KMS-11 (cell line): ENCODE measurements around the gene WDR73.
A peak's percentile ranks its signal among the peaks of the same experiment; 100 is the strongest.

Experiments
- H2AFZ ChIP-seq: fragments of 200-600 bp; sonication (generic); 2 replicates; pipeline ENCODE4 v1.6.1; 2016; ENCODE audit warnings: antibody characterized with exemption, mixed run types, low read depth
- H3K27ac ChIP-seq: fragments of 200-600 bp; sonication (generic); 2 replicates; pipeline ENCODE4 v1.6.1; 2016; ENCODE audit warnings: mild to moderate bottlenecking, mixed run types
- H3K27me3 ChIP-seq: fragments of 200-600 bp; sonication (generic); 2 replicates; pipeline ENCODE4 v1.6.1; 2017; ENCODE audit warnings: mild to moderate bottlenecking, low read depth, mixed run types, moderate library complexity; ENCODE audit not compliant: insufficient read depth
- H3K36me3 ChIP-seq: fragments of 200-600 bp; sonication (generic); 2 replicates; pipeline ENCODE4 v1.6.1; 2017; ENCODE audit warnings: mild to moderate bottlenecking, mixed run types; ENCODE audit not compliant: insufficient read depth
- H3K4me1 ChIP-seq: fragments of 200-600 bp; sonication (generic); 2 replicates; pipeline ENCODE4 v1.6.1; 2016; ENCODE audit warnings: mild to moderate bottlenecking, low read depth, mixed run types; ENCODE audit not compliant: poor library complexity, severe bottlenecking
- H3K4me2 ChIP-seq: fragments of 200-600 bp; sonication (generic); 2 replicates; pipeline ENCODE4 v1.7.0; 2016; ENCODE audit warnings: mild to moderate bottlenecking, mixed run types
- H3K4me3 ChIP-seq: fragments of 200-600 bp; sonication (generic); IDR thresholded peaks from 2 replicates; pipeline ENCODE4 v1.6.1; 2017; ENCODE audit warnings: low read depth, low read length, mixed read lengths; ENCODE audit not compliant: insufficient read depth
- H3K79me2 ChIP-seq: fragments of 200-600 bp; sonication (generic); 2 replicates; pipeline ENCODE4 v1.6.1; 2016; ENCODE audit warnings: low read depth, mixed run types; ENCODE audit not compliant: insufficient read depth
- H3K9ac ChIP-seq: fragments of 200-600 bp; sonication (generic); 2 replicates; pipeline ENCODE4 v1.6.1; 2016; ENCODE audit warnings: mild to moderate bottlenecking, mixed run types
- H4K20me1 ChIP-seq: fragments of 200-600 bp; sonication (generic); 2 replicates; pipeline ENCODE4 v1.6.1; 2016; ENCODE audit warnings: mild to moderate bottlenecking, mixed run types; ENCODE audit not compliant: insufficient read depth
- TF ChIP-seq, protein P1 (sequence below): fragments of 200-600 bp; sonication (generic); conservative IDR thresholded peaks from 2 replicates; pipeline ENCODE4 v1.6.1; 2017; ENCODE audit warnings: low read depth, mild to moderate bottlenecking, antibody characterized with exemption, low read length, moderate library complexity, mixed read lengths

WDR73 gene

DNA sequence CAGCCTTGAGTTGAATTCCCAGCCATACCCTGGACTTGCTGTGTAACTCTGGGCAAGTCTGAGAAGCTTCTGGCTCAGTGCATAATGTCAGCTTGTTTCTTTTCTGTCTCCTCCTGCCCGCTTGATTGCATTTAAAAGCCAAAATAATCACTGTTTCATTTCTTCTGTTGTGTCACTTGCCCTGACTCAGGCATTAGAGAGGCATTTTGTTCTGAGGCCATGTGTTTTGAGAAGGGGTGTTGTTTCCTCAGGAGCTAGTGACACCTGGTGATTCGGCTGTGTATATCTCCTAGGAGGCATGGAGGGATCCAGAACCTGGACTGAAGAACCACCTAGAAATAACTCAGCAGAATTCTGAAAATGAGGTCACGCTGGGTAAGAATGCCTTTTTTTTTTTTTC lies 16.0 kb downstream of the WDR73 start:
- Histone ChIP-seq H3K27me3 (no peaks in the 10 kb centered on the region), H3K4me1 (peaks cover 38% of the 10 kb centered on the region), H2AFZ (peak overlapping the region; percentile 20; the same call in 1 of the 2 replicates), H4K20me1 (no peaks in the 10 kb centered on the region), H3K4me3 (no peak overlapping the region), H3K79me2 (no peaks in the 10 kb centered on the region; the same call in 1 of the 2 replicates), H3K9ac (no peak overlapping the region; the same call in 1 of the 2 replicates), H3K36me3 (no peaks in the 10 kb centered on the region), H3K4me2 (peak overlapping the region; percentile 44), H3K27ac (peak overlapping the region; percentile 62)
- TF ChIP-seq, protein P1, sequence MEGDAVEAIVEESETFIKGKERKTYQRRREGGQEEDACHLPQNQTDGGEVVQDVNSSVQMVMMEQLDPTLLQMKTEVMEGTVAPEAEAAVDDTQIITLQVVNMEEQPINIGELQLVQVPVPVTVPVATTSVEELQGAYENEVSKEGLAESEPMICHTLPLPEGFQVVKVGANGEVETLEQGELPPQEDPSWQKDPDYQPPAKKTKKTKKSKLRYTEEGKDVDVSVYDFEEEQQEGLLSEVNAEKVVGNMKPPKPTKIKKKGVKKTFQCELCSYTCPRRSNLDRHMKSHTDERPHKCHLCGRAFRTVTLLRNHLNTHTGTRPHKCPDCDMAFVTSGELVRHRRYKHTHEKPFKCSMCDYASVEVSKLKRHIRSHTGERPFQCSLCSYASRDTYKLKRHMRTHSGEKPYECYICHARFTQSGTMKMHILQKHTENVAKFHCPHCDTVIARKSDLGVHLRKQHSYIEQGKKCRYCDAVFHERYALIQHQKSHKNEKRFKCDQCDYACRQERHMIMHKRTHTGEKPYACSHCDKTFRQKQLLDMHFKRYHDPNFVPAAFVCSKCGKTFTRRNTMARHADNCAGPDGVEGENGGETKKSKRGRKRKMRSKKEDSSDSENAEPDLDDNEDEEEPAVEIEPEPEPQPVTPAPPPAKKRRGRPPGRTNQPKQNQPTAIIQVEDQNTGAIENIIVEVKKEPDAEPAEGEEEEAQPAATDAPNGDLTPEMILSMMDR: no peak

DNA sequence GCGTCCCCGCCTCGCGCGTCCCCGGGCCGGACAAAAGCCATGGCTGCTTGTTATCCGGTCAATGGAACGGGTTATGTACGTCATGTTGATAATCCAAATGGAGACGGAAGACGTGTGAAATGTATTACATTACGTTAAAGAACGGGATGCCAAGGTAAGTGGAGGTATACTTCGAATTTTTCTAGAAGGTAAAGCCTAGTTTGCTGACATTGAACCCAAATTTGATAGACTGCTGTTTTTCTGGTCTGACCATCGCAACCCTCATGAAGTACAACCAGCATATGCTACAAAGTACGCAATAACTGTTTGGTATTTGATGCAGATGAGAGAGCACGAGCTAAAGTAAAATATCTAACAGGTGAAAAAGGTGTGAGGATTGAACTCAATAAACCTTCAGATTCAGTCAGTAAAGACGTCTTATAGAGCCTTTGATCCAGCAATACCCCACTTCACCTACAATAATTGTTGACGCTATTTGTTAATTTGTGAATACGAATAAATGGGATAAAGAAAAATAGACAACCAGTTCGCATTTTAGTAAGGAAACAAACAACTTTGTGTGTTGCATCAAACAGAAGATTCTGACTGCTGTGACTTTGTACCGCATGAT lies 19.8 kb downstream of the WDR73 start:
- Histone ChIP-seq H3K4me1 (peaks cover 58% of the 10 kb centered on the region), H3K27ac (peak overlapping the region; percentile 38; the same call in 1 of the 2 replicates), H3K36me3 (no peaks in the 10 kb centered on the region), H3K27me3 (no peaks in the 10 kb centered on the region), H3K4me3 (no peak overlapping the region), H2AFZ (peak overlapping the region; percentile 59; the same call in 1 of the 2 replicates), H3K4me2 (peak overlapping the region; percentile 96), H3K9ac (peak overlapping the region; percentile 16; the same call in 1 of the 2 replicates), H4K20me1 (no peaks in the 10 kb centered on the region), H3K79me2 (no peaks in the 10 kb centered on the region; the same call in 1 of the 2 replicates)
- TF ChIP-seq, protein P1: no peak

DNA sequence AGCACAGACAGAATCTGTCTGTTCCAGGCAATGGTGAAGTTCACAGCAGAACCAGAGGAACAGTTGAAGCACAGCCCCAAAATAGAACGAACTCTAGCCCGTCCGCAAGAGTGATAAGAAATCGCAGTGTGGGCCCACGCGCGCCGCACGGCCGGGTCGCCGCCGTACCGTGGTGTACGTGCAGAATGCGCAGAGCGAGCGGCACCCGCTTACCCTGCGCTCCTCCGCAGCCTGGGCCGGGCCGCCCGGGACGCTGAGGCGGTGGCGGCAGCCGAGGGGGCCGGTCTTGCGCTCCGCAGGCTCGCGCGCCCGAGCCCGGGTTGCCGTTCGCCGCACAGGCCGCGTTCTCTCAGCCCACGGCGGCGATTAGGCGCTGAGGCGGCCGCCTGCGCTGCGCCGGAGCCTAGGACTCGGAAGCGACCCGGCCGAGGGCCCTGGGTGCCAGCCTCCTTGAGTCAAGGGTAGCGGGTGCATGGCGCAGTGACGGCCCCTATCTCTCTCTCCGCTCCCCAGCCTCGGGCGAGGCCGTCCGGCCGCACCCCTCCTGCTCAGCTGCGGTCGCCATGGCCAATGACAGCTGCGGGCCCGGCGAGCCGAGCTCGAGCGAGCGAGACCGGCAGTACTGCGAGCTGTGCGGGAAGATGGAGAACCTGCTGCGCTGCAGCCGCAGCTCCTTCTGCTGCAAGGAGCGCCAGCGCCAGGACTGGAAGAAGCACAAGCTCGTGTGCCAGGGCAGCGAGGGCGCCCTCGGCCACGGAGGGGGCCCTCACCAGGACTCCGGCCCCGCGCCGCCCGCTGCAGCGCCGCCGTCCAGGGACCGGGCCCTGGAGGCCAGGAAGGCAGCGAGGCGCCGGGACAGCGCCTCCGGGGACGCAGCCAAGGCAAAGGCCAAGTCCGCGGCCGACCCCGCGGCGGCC lies 20.5 kb downstream of the WDR73 start:
- H3K27ac ChIP-seq: peak overlapping the region; percentile 38; the same call in 1 of the 2 replicates
- TF ChIP-seq, protein P1: no peak
- no peaks in the 10 kb centered on the region for H3K36me3 ChIP-seq
- H4K20me1 ChIP-seq: no peaks in the 10 kb centered on the region
- H3K27me3 ChIP-seq: no peaks in the 10 kb centered on the region
- no peaks in the 10 kb centered on the region; the same call in 1 of the 2 replicates for H3K79me2 ChIP-seq
- peaks cover 51% of the 10 kb centered on the region for H3K4me1 ChIP-seq
- H3K4me3 ChIP-seq: no peak overlapping the region
- peak overlapping the region; percentile 59; the same call in 1 of the 2 replicates for H2AFZ ChIP-seq
- peak overlapping the region; percentile 16; the same call in 1 of the 2 replicates for H3K9ac ChIP-seq
- H3K4me2 ChIP-seq: peak overlapping the region; percentile 96

GRCh38 chr15:84631706-84632272 lies 22.3 kb downstream of the WDR73 start:
- Histone ChIP-seq H3K27ac (peak overlapping the region; percentile 53), H3K79me2 (no peaks in the 10 kb centered on the region; the same call in 1 of the 2 replicates), H3K27me3 (no peaks in the 10 kb centered on the region), H3K9ac (peak overlapping the region; percentile 44; the same call in 1 of the 2 replicates), H3K36me3 (no peaks in the 10 kb centered on the region), H2AFZ (peak overlapping the region; percentile 98), H4K20me1 (no peaks in the 10 kb centered on the region), H3K4me2 (peak overlapping the region; percentile 96), H3K4me1 (peaks cover 38% of the 10 kb centered on the region), H3K4me3 (no peak overlapping the region)
- TF ChIP-seq, protein P1: no peak
